Measurements from ENCODE around the gene NSA2.
"Not testable (repeated sequence)": the region's sequence is repeated elsewhere in the genome, so short reads cannot be mapped to it uniquely, and the experiment has no call there.

Gene NSA2

DNA sequence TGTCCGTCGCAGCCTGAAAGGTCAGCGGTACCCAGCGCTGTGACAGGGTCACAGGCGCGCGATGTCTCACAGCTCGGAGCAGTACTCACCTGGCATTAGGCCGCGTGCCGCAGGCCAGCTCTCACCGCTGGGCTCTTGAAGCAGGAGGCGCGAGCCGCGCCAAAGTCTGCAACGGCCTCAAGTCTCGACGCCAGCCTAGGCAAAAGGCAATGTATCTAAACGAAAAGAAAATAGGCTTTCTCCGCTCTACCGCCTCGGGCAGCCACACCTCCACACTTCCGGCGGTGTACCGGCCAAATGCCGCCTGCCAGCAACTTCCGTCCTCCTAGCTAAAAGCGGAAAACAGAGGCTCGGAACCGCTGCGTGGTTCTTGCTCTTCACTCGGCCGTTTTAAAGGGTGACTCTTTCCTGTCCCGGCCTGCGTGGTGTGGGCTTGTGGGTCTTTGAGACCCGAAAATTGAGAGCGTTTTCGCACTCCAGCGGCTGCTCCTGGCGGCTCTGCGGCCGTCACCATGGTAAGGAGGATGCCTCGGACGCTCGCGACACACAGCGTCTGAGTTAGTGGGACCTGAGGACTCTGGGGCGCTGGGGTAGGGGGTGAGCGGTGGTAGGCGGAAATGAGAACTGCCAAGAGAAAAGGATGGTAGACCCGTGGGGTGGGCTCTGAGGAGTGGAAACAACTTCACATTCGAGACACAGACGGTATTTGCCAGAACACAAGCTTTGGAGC lies at the start of gene NSA2, which contains the start of gene GFM2:
TSS of gene NSA2 (plus strand) at position 401 of the 730 bp plus-strand sequence. CDS start at position 513, 112 bp downstream.
TSS of gene GFM2 (minus strand) at position 269 of the 730 bp plus-strand sequence. CDS start 3,375 bp downstream, outside the sequence.
- peak; percentile 94 for DNase-seq (ENCODE audit: low spot score)

DNA sequence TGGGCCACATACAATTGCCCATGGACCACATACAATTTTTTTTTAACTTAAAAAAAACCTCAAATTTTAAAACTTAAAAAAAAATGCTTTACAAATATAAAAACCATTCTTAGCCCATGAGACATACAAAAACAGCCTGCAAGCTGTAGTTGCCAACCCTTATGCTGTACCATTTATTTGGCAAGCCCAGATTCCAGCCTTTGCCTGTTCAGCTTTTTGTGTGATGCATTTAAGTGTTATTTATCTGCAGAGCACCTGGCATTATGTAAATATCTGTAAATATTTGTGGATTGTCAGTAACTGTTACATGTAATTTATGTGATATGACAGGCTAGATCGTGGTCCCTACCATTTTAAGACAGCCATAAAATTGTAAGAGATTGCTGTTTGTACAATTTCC lies 49.5 kb upstream of the NSA2 start:
- no peak for DNase-seq (ENCODE audit: low spot score)

DNA sequence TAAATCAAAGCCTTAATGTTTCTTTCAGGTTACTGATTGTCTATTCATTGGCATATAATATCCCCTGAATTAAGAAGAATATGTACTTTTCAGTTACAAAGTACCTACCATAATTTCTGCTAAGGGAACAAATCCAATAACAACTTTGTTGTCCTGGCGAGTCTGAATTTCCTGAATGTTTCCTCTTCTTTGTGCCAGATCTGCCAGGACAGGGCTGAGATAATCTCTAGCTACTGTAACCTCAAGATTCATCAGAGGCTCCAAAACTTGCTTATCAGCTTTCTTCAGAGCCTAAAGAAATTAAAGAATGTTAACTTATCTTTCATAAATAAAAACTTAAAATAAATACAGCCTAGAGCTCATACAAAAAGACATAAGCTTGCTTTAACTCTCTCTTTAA lies 44.8 kb upstream of the NSA2 start:
- no peak for DNase-seq (ENCODE audit: low spot score)

DNA sequence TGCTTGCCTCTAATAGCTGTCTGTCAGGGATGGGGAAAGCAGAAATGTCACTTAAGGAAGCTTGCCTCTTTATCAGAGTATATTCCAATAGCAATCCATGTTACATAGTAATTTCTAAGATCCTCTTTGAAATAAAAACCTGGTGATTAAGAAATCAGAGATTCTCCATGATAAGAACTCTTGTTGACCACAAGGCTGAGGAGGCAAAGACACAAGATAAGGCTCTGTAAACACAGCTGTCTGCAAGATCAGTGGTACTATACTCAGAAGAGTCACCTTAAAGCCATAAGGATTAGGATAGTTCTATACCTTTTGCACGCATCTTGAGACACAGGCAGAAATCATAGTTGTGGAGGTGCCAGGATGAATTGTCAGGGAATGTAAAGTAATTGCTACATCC lies 41.7 kb upstream of the NSA2 start:
- no peak for DNase-seq (ENCODE audit: low spot score)

DNA sequence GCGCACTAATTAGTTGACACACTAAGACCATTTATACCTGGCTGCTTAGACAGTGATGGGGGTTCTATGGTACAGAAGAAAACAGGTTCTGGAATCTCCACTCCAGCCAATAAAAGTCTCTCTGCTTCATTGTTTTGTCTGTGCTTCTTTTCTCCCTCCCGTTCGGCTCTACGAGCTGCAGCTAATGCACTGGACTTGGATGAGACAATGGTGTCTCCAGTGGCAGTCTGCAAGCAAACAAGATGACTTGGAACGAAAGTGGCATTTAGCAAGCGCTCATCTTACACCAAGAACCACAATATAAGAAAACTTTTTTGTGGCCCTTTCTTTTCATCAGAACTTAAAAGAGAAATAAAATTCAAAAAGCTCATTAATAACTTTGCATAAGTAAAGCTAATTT lies 30.3 kb upstream of the NSA2 start:
- no peak for DNase-seq (ENCODE audit: low spot score)

DNA sequence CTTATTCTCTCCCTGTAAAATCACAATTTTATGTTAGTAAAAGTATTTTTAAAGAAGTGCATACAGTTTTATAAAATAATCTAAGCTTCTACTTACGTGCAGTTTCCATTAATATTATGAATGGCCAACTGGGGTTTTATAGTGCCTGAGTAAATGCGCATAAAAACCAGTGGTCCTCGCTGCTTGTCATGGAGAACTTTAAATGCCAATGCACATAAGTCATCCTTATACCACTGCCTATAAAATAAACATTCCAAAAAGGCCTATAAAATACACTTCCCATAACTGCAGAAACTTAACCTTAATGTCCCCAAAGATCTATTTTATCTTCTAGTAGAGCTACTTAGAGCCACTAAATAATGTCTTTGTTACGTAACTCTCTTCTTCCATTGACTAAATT lies 28.6 kb upstream of the NSA2 start:
- no peak for DNase-seq (ENCODE audit: low spot score)

DNA sequence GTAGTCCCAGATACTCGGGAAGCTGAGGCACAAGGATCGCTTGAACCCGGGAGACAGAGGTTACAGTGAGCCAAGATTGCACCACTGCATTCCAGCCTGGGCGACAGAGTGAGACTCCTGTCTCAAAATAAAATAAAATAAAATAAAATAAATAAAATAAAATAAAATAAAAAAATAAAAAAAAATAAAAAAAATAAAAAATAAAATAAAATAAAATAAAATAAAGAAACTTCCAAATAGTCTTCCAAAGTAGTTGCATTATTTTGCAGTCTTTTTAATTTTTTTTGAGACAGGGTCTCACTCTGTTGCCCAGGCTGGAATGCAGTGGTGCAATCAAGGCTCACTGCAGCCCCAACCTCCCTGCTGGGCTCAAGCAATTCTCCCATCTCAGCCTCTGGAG lies 18.3 kb upstream of the NSA2 start:
- DNase-seq (ENCODE audit: low spot score): not testable (repeated sequence)

DNA sequence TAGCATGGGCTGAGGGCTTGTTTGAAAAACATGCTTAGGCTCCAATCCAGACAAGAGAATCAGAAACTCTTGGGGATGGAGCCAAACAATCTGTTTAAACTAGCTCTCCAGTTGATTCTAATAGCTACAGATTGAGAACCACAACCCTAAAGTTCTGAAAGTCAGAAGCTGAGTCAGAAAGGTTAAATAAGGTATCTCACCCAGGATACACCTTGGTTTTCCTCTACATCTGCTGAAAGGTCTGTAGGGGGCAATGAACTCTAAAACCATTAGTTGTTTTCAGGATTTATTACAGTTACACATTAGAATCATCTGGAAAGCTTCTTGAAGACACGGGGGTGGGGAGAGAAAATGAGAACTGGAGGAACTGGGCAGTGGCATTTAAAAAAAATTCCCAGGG lies 5.8 kb upstream of the NSA2 start:
- DNase-seq (ENCODE audit: low spot score): no peak

DNA sequence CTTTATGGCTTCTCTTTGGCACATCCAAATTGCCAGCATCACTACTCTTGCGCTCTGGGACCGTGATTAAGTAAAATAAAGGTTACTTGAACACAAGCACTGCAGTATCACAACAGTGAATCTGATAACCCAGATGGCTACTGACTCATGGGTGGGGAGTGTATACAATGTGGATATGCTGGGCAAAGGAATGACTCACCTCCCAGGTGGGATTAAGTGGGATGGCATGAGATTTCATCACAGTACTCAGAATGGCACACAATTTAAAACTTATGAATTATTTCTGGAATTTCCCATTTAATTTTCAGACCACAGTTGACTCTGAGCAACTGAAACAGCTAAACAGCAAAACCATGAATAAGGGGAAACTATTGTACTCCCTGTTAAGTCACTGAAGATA lies 4.5 kb upstream of the NSA2 start:
- peak; percentile 84 for DNase-seq (ENCODE audit: low spot score)

DNA sequence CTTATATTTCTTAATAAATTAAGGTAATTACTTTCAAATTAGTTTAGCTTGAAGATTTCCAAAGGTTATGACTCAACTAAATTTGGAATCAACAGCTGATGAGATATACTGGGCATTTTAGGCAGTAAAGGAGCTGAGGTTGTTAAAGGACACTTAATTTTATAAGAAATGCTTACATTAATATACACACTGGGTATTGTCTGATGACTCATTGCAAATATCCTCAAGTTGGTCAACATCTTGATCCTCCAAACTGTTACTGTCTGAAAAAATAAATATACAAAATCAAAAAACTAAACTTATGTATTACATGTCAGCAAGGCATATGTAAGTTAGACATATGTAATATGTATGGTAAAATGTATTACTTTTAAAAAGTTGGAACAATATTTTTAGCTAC lies 3.5 kb upstream of the NSA2 start:
- DNase-seq (ENCODE audit: low spot score): no peak

DNA sequence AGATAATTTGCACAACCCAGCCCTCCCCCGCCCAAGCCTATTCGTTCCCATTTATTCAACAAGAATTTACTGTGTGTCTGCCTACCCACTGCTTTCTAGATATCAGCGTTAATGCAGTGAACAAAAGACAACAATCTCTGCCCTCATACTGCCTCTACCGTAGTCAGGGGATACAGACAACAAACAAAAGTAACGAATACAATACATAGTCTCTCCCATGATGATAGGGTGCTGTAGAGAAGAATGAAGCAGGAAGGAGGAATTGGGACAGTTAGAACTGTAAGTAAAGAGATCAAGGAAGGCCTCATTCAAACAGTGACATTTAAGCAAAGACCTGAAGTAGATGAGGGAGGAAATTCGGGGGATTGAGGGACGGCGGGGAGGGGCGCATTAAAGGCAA lies 1.8 kb upstream of the NSA2 start:
- peak; percentile 38 for DNase-seq (ENCODE audit: low spot score)

DNA sequence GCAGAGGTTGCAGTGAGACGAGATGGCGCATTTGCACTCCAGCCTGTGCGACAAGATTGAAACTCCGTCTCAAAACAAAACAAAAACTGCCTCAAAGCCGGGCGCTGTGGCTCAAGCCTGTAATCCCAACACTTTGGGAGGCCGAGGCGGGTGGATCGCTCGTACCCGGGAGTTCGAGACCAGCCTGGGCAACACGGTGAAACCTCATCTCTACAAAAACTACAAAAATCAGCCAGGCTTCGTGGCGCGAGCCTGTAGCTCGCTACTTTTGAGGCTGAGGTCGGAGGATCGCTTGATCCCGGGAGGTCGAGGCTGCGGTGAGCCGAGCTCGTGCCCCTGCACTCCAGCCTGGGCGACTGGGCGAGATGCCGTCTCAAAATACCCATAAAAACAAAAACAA lies 1.1 kb upstream of the NSA2 start:
- DNase-seq (ENCODE audit: low spot score): no peak

DNA sequence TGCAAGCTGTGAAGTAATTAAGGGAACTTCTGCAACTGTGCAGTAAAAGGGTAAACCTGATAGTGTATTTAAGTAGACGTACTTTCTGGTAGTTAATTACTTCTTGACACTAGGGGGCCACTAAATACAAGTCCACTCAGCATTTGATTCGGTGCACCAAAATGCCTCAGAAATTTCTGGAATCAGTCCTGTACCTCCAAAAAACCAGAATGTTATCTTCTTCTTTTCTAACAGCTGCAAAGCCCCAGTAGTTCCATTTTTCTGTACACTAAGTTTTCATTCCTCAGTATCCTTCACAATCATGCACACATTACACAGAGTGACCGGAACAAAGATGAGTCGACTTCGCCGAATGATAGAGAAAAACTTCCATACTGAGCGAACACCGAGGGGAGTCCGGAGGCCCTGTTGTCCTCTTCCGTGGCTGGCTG lies 616 bp upstream of the NSA2 start:
- DNase-seq (ENCODE audit: low spot score): peak; percentile 81

DNA sequence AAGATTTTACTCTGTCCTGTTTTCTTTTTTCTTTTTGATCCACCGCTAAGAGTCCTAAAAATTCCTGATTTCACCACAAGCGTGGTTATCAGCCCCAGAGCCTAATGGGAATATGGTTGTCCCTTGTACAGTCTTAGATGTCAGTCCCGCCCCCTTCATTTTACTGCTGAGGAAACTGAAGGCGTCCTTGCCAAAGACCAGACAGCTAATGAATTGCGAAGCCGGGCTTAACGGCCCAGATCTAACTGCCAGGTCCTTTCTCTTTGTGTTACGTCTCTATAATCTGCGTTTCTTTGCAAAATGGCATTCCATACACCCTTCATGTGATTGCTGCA lies 497 bp downstream of the NSA2 start:
- peak; percentile 79 for DNase-seq (ENCODE audit: low spot score)

DNA sequence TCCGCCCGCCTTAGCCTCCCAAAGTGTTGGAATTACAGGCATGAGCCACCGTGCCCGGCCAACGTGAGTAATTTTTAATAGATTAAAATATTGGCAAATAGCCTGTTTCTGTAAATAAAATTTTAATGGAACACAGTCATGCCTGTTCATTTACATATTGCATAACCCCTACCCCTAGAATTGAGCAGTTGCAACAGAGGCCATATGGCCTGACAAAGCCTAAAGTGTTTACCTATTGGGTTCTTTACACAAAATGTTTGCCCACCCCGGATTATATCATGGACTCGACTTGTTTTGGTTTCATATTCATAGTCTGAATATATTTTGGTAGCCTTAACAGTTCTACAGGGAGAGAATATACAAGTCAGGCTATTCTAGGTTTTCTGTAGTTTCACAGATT lies 5.3 kb downstream of the NSA2 start:
- DNase-seq (ENCODE audit: low spot score): no peak

DNA sequence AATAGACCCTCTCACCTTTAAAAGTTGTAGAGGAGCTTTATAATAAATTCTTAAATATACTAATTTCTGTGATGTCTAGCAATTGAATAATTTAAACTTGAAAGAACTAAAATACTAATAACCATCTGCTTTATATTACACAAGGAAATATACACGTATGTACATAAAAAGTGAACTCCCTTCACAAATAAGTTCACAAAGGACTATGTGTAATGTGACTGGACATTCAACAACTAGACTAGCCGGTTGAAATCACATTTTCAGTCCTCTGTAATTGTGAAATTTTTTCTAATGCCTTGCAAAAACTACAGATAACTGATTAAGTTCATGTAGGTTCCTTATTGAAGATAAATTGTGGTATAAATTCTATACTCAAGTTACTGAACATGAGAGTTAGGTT lies 11.6 kb downstream of the NSA2 start:
- DNase-seq (ENCODE audit: low spot score): no peak

DNA sequence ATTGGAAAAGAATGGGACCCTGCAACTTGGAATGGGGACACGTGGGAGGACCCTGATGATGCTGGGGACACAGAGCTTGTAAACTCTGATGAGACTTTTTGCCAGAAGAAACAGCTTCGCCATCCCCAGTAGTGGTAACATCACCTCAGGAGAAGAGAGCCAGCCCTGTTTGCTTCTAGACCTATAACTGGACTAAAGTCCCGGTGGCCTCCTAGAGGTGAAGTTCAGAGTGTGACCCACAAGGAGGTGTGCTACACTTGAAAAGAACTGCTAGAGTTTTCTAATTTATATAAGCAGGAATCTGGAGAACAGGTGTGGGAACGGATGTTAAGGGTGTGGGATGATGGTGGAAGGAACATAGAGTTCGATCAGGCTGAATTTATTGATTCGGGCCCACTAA lies 19.8 kb downstream of the NSA2 start:
- DNase-seq (ENCODE audit: low spot score): no peak

DNA sequence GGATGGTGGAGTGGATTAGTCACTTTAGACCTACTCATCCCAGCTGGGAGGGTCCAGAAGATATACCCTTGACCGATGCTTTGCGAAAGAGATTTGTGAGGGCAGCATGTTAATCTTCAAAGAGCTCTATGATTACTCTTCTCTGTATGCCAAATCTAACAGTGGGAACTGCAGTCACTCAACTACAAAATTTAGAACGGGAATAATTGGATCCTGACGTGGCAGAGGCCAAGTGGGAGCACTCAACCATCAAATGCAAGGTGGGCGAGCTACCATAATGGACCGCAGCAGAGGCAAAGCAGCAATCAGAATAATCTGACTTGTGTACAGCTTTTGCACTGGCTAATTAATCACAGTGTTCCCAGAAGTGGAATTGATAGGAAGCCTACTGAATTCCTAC lies 20.4 kb downstream of the NSA2 start:
- DNase-seq (ENCODE audit: low spot score): no peak

DNA sequence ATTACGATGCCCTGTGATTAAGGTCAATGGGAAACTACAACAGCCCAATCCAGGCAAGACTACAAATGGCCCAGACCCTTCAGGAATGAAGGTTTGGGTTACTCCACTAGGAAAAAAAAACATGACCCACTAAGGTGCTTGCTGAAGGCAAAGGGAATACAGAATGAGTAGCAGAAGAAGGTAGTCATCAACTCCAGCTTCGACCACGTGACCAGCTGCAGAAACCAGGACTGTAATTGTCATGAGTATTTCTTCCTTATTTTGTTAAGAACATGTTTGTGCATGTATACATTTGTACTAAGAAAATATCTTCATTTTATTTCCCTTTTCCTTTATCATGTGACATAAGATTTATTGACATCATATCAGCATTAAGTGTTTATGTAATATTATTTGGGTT lies 24.6 kb downstream of the NSA2 start:
- not testable (repeated sequence) for DNase-seq (ENCODE audit: low spot score)

DNA sequence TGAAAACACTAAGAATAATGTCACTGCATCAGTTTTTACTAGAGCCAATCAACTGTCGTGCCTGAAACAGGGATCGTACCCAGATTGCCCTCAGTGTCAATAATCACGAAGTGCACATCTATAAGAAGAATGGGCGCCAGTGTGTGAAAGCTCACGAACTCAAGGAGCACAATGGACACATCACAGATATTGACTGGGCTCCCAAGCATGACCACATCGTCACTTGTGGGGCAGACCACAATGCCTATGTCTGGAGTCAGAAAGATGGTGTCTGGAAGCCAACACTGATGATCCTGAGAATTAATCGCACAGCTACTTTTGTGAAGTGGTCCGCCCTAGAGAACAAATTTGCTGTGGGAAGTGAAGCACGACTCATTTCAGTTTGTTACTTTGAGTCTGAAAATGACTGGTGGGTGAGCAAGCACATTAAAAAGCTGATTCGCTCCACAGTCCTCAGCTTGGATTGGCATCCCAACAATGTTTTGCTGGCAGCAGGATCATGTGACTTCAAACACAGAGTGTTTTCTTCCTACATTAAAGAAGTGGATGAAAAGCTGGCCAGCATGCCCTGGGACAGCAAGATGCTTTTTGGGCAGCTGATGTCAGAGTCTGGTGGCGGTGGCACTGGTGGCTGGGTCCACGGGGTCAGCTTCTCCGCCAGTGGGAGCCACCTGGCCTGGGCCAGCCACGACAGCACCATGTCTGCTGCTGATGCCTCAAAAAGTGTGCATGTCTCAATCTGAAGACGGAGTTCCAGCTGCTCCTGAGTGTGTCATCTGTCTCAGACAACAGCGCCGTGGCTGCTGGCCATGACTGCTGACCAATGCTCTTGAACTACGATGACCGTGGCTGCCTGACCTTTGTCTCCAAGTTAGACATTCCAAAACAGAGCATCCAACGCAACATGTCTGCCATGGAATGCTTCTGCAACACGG lies 32.2 kb downstream of the NSA2 start:
- DNase-seq (ENCODE audit: low spot score): peak; percentile 44

DNA sequence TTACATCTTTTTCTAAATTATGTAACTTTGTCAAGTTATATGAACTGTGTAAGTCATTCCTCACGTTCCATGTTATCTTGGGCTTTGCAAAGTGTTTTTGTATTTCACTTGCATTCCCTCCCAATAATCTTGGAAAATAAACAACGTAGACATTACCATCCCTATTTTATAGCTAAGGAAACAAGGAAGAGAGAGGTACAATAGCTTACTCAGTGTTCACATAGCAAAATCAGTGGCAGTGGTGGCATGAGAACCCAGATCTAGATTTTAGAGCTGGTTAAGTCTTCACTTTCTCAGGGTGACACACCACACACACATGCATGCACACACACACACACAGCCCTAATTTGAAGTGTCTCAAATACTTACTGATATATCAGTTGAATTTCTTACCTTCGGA lies 34.1 kb downstream of the NSA2 start:
- no peak for DNase-seq (ENCODE audit: low spot score)

DNA sequence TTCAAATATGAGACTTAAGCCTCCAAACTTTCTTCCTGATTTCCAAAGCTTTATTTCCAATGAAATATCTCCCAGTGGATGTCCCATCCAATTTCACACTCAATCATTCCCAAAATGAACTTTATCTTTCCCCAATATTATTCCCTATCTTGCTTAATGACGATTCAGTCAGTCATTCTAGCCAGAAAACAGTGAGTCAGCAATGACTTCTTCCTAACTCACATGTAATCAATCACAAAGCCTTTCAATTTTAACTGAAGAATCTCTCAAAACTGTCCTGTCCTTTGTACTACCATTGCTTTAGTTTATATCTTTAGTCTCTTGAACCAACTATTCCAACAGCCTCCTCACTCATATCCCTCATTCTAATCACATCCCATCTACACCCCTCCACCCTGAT lies 34.9 kb downstream of the NSA2 start:
- DNase-seq (ENCODE audit: low spot score): peak; percentile 58

DNA sequence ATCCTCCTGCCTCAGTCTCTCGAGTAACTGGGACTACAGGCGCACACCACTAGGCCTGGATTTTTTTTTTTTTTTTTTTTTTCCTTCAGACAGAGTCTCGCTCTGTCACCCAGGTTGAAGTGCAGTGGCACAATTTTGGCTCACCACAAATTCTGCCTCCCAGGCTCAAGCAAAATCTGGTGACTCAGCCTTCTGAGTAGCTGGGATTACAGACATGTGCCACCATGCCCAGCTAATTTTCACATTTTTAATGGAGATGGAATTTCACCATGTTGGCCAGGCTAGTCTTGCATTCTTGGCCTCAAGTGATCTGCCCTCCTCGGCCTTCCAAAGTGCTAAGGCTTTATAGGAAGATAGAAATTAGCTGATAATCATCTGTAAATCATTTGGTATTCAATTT lies 43.9 kb downstream of the NSA2 start:
- peak; percentile 16 for DNase-seq (ENCODE audit: low spot score)
